ENCODE data around the gene TMEM233. TPM values are rescaled to one million over a fixed set of nuclear protein-coding genes. Genes with fewer than 3 reads are reported as not detected.

The TMEM233 gene
- total RNA-seq, 4 donors from 2014 or later: 0.17 to 0.91 (median 0.46) TPM

DNA sequence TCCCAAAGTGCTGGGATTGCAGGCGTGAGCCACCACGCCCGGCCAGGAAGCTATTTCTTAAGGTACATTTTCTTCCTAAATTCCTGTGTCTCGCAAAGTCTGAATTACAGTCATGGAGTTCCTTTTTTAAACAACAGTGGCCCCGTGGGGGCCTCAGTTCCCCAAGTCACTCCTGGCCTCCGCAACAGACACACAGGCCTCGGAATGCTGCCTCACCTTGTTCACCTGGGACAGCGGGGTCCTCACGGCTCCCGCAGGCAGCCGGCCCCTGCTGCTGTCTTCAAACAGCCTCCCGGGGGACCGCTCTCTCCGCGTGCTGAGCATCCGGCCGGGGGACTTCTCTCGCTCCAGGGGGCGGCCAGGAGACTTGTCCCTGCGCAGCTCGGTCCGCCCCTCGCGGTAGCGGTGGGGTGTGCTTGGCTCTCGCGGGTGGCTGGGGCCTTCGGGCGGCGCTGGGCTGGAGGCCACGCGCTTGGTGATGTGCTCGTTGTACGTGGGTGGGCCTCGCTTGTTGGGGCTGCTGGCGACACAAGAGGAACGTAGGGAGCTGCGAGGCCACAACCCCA, 96.4 kb downstream of the TMEM233 start:
- peaks cover 0 to 14% (median 0%) of the 10 kb centered on the region in 4 donors for H3K36me3 ChIP-seq
- intact Hi-C loops (cut with DNase I): loop anchor here (10.0 kb wide), 1 partner anchor 85 kb away; no protein-coding TSS in a partner anchor
- H3K27ac ChIP-seq (replicated peaks in 1 of 4): no peak overlapping the region
- DNase-seq (ENCODE audit: extremely low spot score): no peak
- 97% methylated on average over 38 of the region's 38 CpGs for WGBS
- no peak for TF ChIP-seq POLR2A (IDR thresholded peaks at IDR 0.05; ENCODE audit: low read depth)
- TF ChIP-seq EP300 (IDR thresholded peaks at IDR 0.05): no peak
- TF ChIP-seq POLR2AphosphoS5 (IDR thresholded peaks at IDR 0.05): no peak
- TF ChIP-seq, protein P1, sequence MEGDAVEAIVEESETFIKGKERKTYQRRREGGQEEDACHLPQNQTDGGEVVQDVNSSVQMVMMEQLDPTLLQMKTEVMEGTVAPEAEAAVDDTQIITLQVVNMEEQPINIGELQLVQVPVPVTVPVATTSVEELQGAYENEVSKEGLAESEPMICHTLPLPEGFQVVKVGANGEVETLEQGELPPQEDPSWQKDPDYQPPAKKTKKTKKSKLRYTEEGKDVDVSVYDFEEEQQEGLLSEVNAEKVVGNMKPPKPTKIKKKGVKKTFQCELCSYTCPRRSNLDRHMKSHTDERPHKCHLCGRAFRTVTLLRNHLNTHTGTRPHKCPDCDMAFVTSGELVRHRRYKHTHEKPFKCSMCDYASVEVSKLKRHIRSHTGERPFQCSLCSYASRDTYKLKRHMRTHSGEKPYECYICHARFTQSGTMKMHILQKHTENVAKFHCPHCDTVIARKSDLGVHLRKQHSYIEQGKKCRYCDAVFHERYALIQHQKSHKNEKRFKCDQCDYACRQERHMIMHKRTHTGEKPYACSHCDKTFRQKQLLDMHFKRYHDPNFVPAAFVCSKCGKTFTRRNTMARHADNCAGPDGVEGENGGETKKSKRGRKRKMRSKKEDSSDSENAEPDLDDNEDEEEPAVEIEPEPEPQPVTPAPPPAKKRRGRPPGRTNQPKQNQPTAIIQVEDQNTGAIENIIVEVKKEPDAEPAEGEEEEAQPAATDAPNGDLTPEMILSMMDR (IDR thresholded peaks at IDR 0.05): no peak
- no peak overlapping the region for H3K4me3 ChIP-seq
- H3K27me3 ChIP-seq: no peaks in the 10 kb centered on the region
- H3K4me1 ChIP-seq: peaks cover 6 to 17% (median 13%) of the 10 kb centered on the region in 4 donors
- H3K9me3 ChIP-seq: no peaks in the 10 kb centered on the region

GRCh38 chr12:119691202-119691810, 97.7 kb downstream of the TMEM233 start:
- Histone ChIP-seq H3K27me3 (no peaks in the 10 kb centered on the region), H3K9me3 (no peaks in the 10 kb centered on the region), H3K4me1 (peaks cover 6 to 17% (median 13%) of the 10 kb centered on the region in 4 donors), H3K36me3 (peaks cover 0 to 14% (median 0%) of the 10 kb centered on the region in 4 donors), H3K27ac (replicated peaks in 1 of 4) (no peak overlapping the region), H3K4me3 (no peak overlapping the region)
- 89% methylated on average over 6 of the region's 6 CpGs for WGBS
- DNase-seq (ENCODE audit: extremely low spot score): no peak
- intact Hi-C loops (cut with DNase I): loop anchor here (10.0 kb wide), 1 partner anchor 83 kb away; no protein-coding TSS in a partner anchor
- TF ChIP-seq EP300 (IDR thresholded peaks at IDR 0.05) (no peak), POLR2A (IDR thresholded peaks at IDR 0.05; ENCODE audit: low read depth) (no peak), POLR2AphosphoS5 (IDR thresholded peaks at IDR 0.05) (no peak)
- TF ChIP-seq, protein P1 (IDR thresholded peaks at IDR 0.05): no peak

GRCh38 chr12:119692410-119692809, 98.8 kb downstream of the TMEM233 start:
- Histone ChIP-seq H3K9me3 (no peaks in the 10 kb centered on the region), H3K4me1 (peaks cover 6 to 17% (median 10%) of the 10 kb centered on the region in 4 donors), H3K36me3 (peaks cover 0 to 6% (median 0%) of the 10 kb centered on the region in 4 donors), H3K4me3 (no peak overlapping the region), H3K27ac (replicated peaks in 1 of 4) (peak overlapping the region in 1 of 4 donors; percentile 27), H3K27me3 (no peaks in the 10 kb centered on the region)
- no peak for TF ChIP-seq POLR2A (IDR thresholded peaks at IDR 0.05; ENCODE audit: low read depth)
- TF ChIP-seq EP300 (IDR thresholded peaks at IDR 0.05): no peak
- TF ChIP-seq POLR2AphosphoS5 (IDR thresholded peaks at IDR 0.05): no peak
- TF ChIP-seq, protein P1 (IDR thresholded peaks at IDR 0.05): no peak
- intact Hi-C loops (cut with DNase I): loop anchor here (10.0 kb wide), 1 partner anchor 82 kb away; no protein-coding TSS in a partner anchor
- no peak for DNase-seq (ENCODE audit: extremely low spot score)
- 64% methylated on average over 5 of the region's 5 CpGs for WGBS

Small RNA genes within 50 kb of the gene (small RNA-seq; reads per million reads assigned to genes)
- gene RN7SKP197: 0 reads per million in 3 donors

Other genes starting within 250 kb of the TMEM233 start
- gene PRKAB1, start 74.4 kb downstream of the TMEM233 start, total RNA-seq: 10 to 100 TPM; 18.2 to 32.0 (median 25.4) TPM